HG03045 (cell line): Measurements from ENCODE around the gene GOLT1A.

Source experiments
- ATAC-seq: cut with Tn5 transposase; IDR thresholded peaks from one replicate; pipeline ENCODE4 v1.9.1; 2021; ENCODE audit warnings: mild to moderate bottlenecking, moderate library complexity; ENCODE audit not compliant: unreplicated experiment

The GOLT1A gene

GRCh38 chr1:204161609-204162493, 51.9 kb downstream of the GOLT1A start:
- no peak for ATAC-seq

- ATAC-seq, result no peak
Measured at GRCh38 chr1:204157962-204158361, 55.8 kb downstream of the GOLT1A start.

GRCh38 chr1:204155881-204156280, 57.9 kb downstream of the GOLT1A start:
- ATAC-seq, result no peak

DNA sequence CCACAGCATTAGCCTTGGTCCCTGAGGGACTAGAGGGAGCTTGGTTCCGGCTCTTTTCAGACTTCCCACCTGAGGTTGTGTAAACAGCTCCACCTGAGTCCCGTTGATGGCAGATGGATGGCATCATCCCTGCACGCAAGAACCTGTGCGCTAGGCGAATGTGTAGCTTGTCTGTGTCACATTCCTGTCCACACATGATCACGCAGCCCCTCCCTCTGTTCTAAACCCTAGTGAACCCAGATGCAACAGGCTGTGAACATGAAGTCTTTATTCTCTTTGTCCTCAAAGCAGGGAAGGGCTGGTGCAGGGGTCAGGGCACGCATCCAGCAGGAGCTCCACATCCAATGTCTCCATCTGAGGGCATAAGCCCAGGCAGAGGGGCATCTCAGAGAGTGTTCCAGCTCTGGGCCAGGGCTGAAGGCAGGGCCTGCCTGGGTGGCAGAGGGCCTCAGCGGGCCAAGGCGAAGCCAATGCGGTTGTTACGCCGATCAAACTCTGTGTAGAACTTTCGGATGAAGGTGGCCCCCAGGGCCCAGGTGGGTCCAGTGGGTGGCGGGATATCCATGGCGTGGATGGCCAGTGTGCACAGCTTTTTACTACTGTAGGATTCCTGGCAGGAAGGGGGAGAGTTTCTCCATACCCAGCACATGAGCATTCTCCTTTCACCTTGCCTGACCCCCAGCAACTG, 59.1 kb downstream of the GOLT1A start:
- no peak for ATAC-seq

GRCh38 chr1:204153667-204154066, 60.1 kb downstream of the GOLT1A start:
- ATAC-seq, result no peak

DNA sequence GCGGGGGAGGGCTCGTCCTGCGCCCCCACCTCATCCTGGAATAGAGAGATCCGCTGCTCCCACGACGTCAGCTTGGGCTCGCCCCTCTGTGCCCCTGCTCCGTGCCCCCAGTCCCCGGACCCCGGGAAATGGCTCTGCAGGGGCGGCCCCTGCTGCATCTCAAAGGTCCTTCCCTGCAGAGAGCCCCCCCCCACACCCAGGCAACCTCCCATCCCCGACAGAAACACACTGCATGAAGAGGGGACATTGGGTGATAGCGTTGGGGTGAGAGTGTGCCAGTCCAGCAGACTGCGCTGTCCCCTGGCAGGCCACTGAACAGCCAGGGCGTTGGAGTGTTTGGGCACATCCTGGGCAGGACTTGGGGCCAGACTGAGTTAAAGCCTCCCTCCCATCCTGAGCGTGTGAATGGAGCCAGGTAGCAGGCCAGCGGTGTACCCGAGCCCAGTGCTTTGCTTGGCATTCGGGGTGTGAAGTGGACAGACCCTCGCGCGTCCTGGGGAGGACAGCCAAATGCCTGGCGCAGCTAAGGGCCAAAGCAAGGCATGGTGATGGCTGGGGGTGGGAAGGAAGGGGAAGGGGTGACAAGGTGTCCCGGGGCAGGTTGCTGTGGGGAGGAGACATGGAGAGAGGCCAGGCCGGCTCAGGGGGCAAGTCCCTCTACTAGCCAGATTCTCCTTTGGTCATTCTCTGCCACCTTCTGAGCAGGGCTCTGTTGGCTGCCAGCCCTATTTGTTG, 61.3 kb downstream of the GOLT1A start:
- no peak for ATAC-seq

- no peak for ATAC-seq
Measured at GRCh38 chr1:204151552-204152309, 62.1 kb downstream of the GOLT1A start, which contains the start of gene ETNK2. Gene ETNK2 (minus strand): TSS chr1:204152044. CDS start chr1:204151852, 192 bp downstream.

- no peak for ATAC-seq
Measured at GRCh38 chr1:204150702-204151551, 62.9 kb downstream of the GOLT1A start.

GRCh38 chr1:204149635-204150565, 63.9 kb downstream of the GOLT1A start:
- ATAC-seq, result no peak

DNA sequence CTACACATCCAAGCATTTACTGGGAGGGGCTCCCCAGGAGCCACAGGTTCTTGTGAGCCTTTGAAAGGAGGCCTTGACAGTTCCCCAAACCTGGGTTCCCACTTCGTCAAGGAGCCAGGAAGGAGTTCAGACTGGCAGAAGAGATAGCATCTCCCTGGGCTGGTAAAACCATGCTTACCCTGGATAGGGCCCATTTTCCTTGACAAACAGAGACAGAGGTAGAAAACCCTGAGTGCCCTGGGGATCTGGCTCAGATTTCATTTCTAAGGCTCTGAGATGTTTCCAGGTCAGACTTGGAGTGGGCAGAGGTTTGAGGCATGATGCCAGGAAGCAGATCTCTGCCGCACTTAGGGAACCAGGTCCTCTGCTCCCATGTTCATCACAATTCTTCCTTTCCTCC, 64.7 kb downstream of the GOLT1A start:
- no peak for ATAC-seq
